Activated CD4-positive, alpha-beta T cell treated with anti-CD3 and anti-CD28 coated beads, Interleukin-2, amount 10 ng/mL, durations not matched to agents 7 days and 5 days (primary cell): Measurements from ENCODE around the gene SLC4A5. TPM values are rescaled to one million over a fixed set of nuclear protein-coding genes. Genes with fewer than 3 reads are reported as not detected.

Experiments used
- CTCF ChIA-PET: fragments of 350-600 bp; sonication (Branson Sonifier 250); formaldehyde crosslinking; loops from one replicate; lab custom pipeline; 2021; ENCODE audit warnings: antibody characterized with exemption; lab: Charles Lee
- POLR2A ChIA-PET: fragments of 350-600 bp; sonication (Branson Sonifier 250); formaldehyde crosslinking; loops from one replicate; lab custom pipeline; 2021; ENCODE audit warnings: antibody characterized with exemption; lab: Charles Lee
- DNase-seq: peaks from one replicate; pipeline ENCODE4 v3.0.0-alpha.2; 2020
- H3K27ac Mint-ChIP-seq: one replicate; pipeline ENCODE4 v1.8.0; 2021; ENCODE audit warnings: mild to moderate bottlenecking, moderate library complexity, mixed read lengths
- H3K27me3 Mint-ChIP-seq: one replicate; pipeline ENCODE4 v1.8.0; 2021; ENCODE audit warnings: mixed read lengths
- H3K36me3 Mint-ChIP-seq: one replicate; pipeline ENCODE4 v1.8.0; 2021; ENCODE audit warnings: low read depth, mixed read lengths
- H3K4me1 Mint-ChIP-seq: one replicate; pipeline ENCODE4 v1.8.0; 2021; ENCODE audit warnings: mixed read lengths
- H3K4me3 Mint-ChIP-seq: one replicate; pipeline ENCODE4 v1.8.0; 2021; ENCODE audit warnings: mild to moderate bottlenecking, moderate library complexity, mixed read lengths
- H3K9me3 Mint-ChIP-seq: one replicate; pipeline ENCODE4 v1.8.0; 2021; ENCODE audit warnings: mixed read lengths
- total RNA-seq, 2 experiments: library from RNA; stranded (reverse); gene quantifications; one replicate each; pipeline ENCODE4 v1.2.3, GENCODE V29; 2021

The SLC4A5 gene
- total RNA-seq, 2 experiments from 2014 or later: 3.0 to 4.3 TPM

- CTCF ChIA-PET: interaction anchor here (1.2 kb wide), 1 partner anchor 37 kb away, joined by 3 read pairs; no protein-coding TSS in a partner anchor
- Mint-ChIP-seq H3K4me1 (no peaks in the 10 kb centered on the region), H3K27me3 (peaks cover 4% of the 10 kb centered on the region), H3K27ac (no peak overlapping the region), H3K36me3 (no peaks in the 10 kb centered on the region), H3K9me3 (no peaks in the 10 kb centered on the region), H3K4me3 (no peak overlapping the region)
- POLR2A ChIA-PET: no interaction called here
- DNase-seq: no peak
These were observed 15.6 kb downstream of the SLC4A5 start for GRCh38 chr2:74327627-74328026.

- H3K4me3 Mint-ChIP-seq: no peak overlapping the region
- no peak overlapping the region for H3K27ac Mint-ChIP-seq
- POLR2A ChIA-PET: interaction anchor here (0.6 kb wide), 1 partner anchor 37 kb away, joined by 7 read pairs; no protein-coding TSS in a partner anchor
- CTCF ChIA-PET: no interaction called here
- H3K36me3 Mint-ChIP-seq: no peaks in the 10 kb centered on the region
- no peak for DNase-seq
- H3K27me3 Mint-ChIP-seq: peaks cover 4% of the 10 kb centered on the region
- H3K9me3 Mint-ChIP-seq: no peaks in the 10 kb centered on the region
- H3K4me1 Mint-ChIP-seq: no peaks in the 10 kb centered on the region
These were observed 16.0 kb downstream of the SLC4A5 start for GRCh38 chr2:74327199-74327598.

- no peaks in the 10 kb centered on the region for H3K36me3 Mint-ChIP-seq
- POLR2A ChIA-PET: no interaction called here
- no peaks in the 10 kb centered on the region for H3K4me1 Mint-ChIP-seq
- no peak overlapping the region for H3K27ac Mint-ChIP-seq
- H3K9me3 Mint-ChIP-seq: no peaks in the 10 kb centered on the region
- DNase-seq: no peak
- no peak overlapping the region for H3K4me3 Mint-ChIP-seq
- H3K27me3 Mint-ChIP-seq: peaks cover 4% of the 10 kb centered on the region
- CTCF ChIA-PET: interaction anchor here (0.9 to 5.9 kb wide), 2 partner anchors 9 to 205 kb away, joined by 3 to 39 read pairs; no protein-coding TSS in a partner anchor
These were observed 17.4 kb downstream of the SLC4A5 start for GRCh38 chr2:74325815-74326214.

- no peaks in the 10 kb centered on the region for H3K4me1 Mint-ChIP-seq
- peaks cover 4% of the 10 kb centered on the region for H3K27me3 Mint-ChIP-seq
- no peak overlapping the region for H3K4me3 Mint-ChIP-seq
- DNase-seq: no peak
- no peaks in the 10 kb centered on the region for H3K9me3 Mint-ChIP-seq
- no peak overlapping the region for H3K27ac Mint-ChIP-seq
- ChIA-PET POLR2A (no interaction called here), CTCF (interaction anchor here (0.7 to 5.9 kb wide), 2 partner anchors 13 to 35 kb away, joined by 4 to 39 read pairs; no protein-coding TSS in a partner anchor)
- no peaks in the 10 kb centered on the region for H3K36me3 Mint-ChIP-seq
These were observed 21.5 kb downstream of the SLC4A5 start for GRCh38 chr2:74321737-74322136.

GRCh38 chr2:74317701-74318100, 25.5 kb downstream of the SLC4A5 start:
- H3K4me1 Mint-ChIP-seq: no peaks in the 10 kb centered on the region
- H3K4me3 Mint-ChIP-seq: no peak overlapping the region
- H3K27ac Mint-ChIP-seq: no peak overlapping the region
- CTCF ChIA-PET: no interaction called here
- POLR2A ChIA-PET: no interaction called here
- H3K9me3 Mint-ChIP-seq: no peaks in the 10 kb centered on the region
- no peaks in the 10 kb centered on the region for H3K27me3 Mint-ChIP-seq
- H3K36me3 Mint-ChIP-seq: no peaks in the 10 kb centered on the region
- no peak for DNase-seq

GRCh38 chr2:74316627-74317295, 26.5 kb downstream of the SLC4A5 start:
- no peaks in the 10 kb centered on the region for H3K4me1 Mint-ChIP-seq
- no peak overlapping the region for H3K27ac Mint-ChIP-seq
- H3K36me3 Mint-ChIP-seq: no peaks in the 10 kb centered on the region
- no peaks in the 10 kb centered on the region for H3K9me3 Mint-ChIP-seq
- no peaks in the 10 kb centered on the region for H3K27me3 Mint-ChIP-seq
- DNase-seq: no peak
- H3K4me3 Mint-ChIP-seq: no peak overlapping the region
- POLR2A ChIA-PET: no interaction called here
- CTCF ChIA-PET: no interaction called here

GRCh38 chr2:74314107-74314506, 29.1 kb downstream of the SLC4A5 start:
- no peaks in the 10 kb centered on the region for H3K36me3 Mint-ChIP-seq
- DNase-seq: no peak
- no peaks in the 10 kb centered on the region for H3K27me3 Mint-ChIP-seq
- H3K27ac Mint-ChIP-seq: no peak overlapping the region
- H3K4me3 Mint-ChIP-seq: no peak overlapping the region
- ChIA-PET CTCF (interaction anchor here (1.5 kb wide), 1 partner anchor 21 kb away, joined by 4 read pairs; no protein-coding TSS in a partner anchor), POLR2A (no interaction called here)
- H3K9me3 Mint-ChIP-seq: no peaks in the 10 kb centered on the region
- no peaks in the 10 kb centered on the region for H3K4me1 Mint-ChIP-seq

GRCh38 chr2:74313497-74313896, 29.7 kb downstream of the SLC4A5 start:
- H3K27me3 Mint-ChIP-seq: no peaks in the 10 kb centered on the region
- H3K9me3 Mint-ChIP-seq: no peaks in the 10 kb centered on the region
- CTCF ChIA-PET: interaction anchor here (1.5 kb wide), 1 partner anchor 22 kb away, joined by 4 read pairs; no protein-coding TSS in a partner anchor

GRCh38 chr2:74312913-74313312, 30.3 kb downstream of the SLC4A5 start:
- H3K27me3 Mint-ChIP-seq: no peaks in the 10 kb centered on the region
- no peaks in the 10 kb centered on the region for H3K9me3 Mint-ChIP-seq
- H3K4me3 Mint-ChIP-seq: no peak overlapping the region
- CTCF ChIA-PET: no interaction called here
- no peaks in the 10 kb centered on the region for H3K36me3 Mint-ChIP-seq
- no peak overlapping the region for H3K27ac Mint-ChIP-seq
- POLR2A ChIA-PET: no interaction called here
- no peaks in the 10 kb centered on the region for H3K4me1 Mint-ChIP-seq
- no peak for DNase-seq

More at GRCh38 chr2:74313497-74313896, 29.7 kb downstream of the SLC4A5 start:
- Mint-ChIP-seq H3K4me1 (no peaks in the 10 kb centered on the region), H3K36me3 (no peaks in the 10 kb centered on the region), H3K27ac (no peak overlapping the region), H3K4me3 (no peak overlapping the region)
- DNase-seq: no peak
- POLR2A ChIA-PET: no interaction called here

GRCh38 chr2:74307720-74308119, 35.5 kb downstream of the SLC4A5 start:
- ChIA-PET CTCF (interaction anchor here (1.5 kb wide), 1 partner anchor 15 kb away, joined by 4 read pairs; no protein-coding TSS in a partner anchor), POLR2A (no interaction called here)
- Mint-ChIP-seq H3K27me3 (no peaks in the 10 kb centered on the region), H3K36me3 (no peaks in the 10 kb centered on the region), H3K4me3 (no peak overlapping the region), H3K9me3 (no peaks in the 10 kb centered on the region), H3K4me1 (no peaks in the 10 kb centered on the region), H3K27ac (no peak overlapping the region)
- no peak for DNase-seq

GRCh38 chr2:74304332-74305148, 38.7 kb downstream of the SLC4A5 start:
- H3K9me3 Mint-ChIP-seq: no peaks in the 10 kb centered on the region
- POLR2A ChIA-PET: no interaction called here
- no peaks in the 10 kb centered on the region for H3K4me1 Mint-ChIP-seq
- H3K4me3 Mint-ChIP-seq: no peak overlapping the region
- CTCF ChIA-PET: no interaction called here
- H3K27me3 Mint-ChIP-seq: no peaks in the 10 kb centered on the region
- H3K36me3 Mint-ChIP-seq: no peaks in the 10 kb centered on the region
- H3K27ac Mint-ChIP-seq: no peak overlapping the region
- no peak for DNase-seq

GRCh38 chr2:74302865-74303264, 40.4 kb downstream of the SLC4A5 start:
- no peak for DNase-seq
- no peak overlapping the region for H3K4me3 Mint-ChIP-seq
- H3K27me3 Mint-ChIP-seq: no peaks in the 10 kb centered on the region
- H3K27ac Mint-ChIP-seq: no peak overlapping the region
- H3K9me3 Mint-ChIP-seq: peaks cover 2% of the 10 kb centered on the region
- POLR2A ChIA-PET: no interaction called here
- no peaks in the 10 kb centered on the region for H3K36me3 Mint-ChIP-seq
- CTCF ChIA-PET: interaction anchor here (1.9 kb wide), 1 partner anchor 32 kb away, joined by 4 read pairs; no protein-coding TSS in a partner anchor
- no peaks in the 10 kb centered on the region for H3K4me1 Mint-ChIP-seq

- DNase-seq: no peak
- Mint-ChIP-seq H3K9me3 (peaks cover 2% of the 10 kb centered on the region), H3K27me3 (no peaks in the 10 kb centered on the region), H3K36me3 (no peaks in the 10 kb centered on the region), H3K27ac (no peak overlapping the region), H3K4me1 (no peaks in the 10 kb centered on the region), H3K4me3 (no peak overlapping the region)
- ChIA-PET POLR2A (no interaction called here), CTCF (no interaction called here)
These were observed 42.0 kb downstream of the SLC4A5 start for GRCh38 chr2:74301262-74301661.
